LNCAP (cell line): Measurements from ENCODE around the gene BAAT.

ENCODE experiments used
- TF ChIP-seq, protein P1 (sequence below): fragments of 450-650 bp; IDR thresholded peaks from 2 replicates; pipeline ENCODE4 v1.5.1; 2017; ENCODE audit warnings: mild to moderate bottlenecking

BAAT gene

DNA sequence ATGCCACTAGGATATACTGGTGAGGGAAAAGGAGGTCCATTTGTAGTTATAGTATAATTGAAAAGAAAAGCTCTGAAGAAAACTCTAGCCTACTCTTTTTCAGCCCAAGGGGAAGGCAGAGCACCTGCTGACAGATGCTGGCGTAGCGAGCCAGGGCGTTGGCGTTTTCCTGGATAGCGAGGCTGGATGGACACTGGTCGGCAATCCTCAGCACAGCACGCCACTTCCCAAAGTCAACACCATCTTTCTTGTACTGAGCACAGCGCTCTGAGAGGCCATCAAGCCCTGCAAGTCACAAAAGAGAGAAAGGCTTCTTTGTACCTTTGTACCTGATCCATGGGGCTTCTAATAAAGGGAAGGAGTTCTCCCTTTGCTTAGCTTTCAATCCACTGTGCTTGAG is 42.6 kb upstream of the BAAT start:
- TF ChIP-seq, protein P1, sequence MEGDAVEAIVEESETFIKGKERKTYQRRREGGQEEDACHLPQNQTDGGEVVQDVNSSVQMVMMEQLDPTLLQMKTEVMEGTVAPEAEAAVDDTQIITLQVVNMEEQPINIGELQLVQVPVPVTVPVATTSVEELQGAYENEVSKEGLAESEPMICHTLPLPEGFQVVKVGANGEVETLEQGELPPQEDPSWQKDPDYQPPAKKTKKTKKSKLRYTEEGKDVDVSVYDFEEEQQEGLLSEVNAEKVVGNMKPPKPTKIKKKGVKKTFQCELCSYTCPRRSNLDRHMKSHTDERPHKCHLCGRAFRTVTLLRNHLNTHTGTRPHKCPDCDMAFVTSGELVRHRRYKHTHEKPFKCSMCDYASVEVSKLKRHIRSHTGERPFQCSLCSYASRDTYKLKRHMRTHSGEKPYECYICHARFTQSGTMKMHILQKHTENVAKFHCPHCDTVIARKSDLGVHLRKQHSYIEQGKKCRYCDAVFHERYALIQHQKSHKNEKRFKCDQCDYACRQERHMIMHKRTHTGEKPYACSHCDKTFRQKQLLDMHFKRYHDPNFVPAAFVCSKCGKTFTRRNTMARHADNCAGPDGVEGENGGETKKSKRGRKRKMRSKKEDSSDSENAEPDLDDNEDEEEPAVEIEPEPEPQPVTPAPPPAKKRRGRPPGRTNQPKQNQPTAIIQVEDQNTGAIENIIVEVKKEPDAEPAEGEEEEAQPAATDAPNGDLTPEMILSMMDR = no peak

DNA sequence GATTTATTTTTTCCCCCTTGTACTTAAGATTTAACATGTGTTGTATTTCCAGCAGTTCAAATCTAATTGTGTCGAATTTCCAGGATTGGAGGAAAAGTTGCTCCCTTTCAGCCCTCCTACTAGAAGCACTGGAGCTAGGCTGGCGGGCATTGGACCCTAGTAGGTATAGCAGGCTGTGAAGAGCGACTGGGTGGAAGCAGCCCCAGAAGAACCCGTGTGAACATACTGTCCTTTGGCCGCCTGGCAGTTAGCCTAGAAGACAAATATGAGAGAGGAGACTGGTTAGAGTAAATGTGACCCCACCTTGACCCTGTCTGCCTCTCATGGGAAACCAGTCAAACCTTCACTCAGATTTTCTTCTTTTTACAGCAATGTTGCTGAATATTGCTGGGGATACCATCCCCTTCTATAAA is 36.9 kb upstream of the BAAT start:
- TF ChIP-seq, protein P1 = no peak

DNA sequence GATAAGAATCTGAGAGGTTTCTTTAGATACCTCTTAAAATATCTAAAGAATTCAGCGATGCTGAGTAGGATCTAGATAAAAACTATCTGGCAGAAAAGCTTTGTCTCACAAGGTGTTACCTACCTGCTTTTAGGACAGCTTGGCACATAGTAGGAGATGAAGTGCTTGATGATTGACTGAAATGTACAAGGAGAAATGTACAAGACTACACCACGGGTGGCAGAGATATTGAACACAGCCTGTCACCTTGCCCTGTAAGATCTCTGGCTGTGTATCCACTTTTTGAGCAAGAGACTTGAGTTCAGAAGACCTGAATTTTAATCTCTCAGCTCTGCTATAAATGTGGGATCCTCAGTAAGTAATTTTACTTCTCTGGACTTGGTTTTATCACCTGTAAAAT is 35.1 kb upstream of the BAAT start:
- TF ChIP-seq, protein P1 = no peak

DNA sequence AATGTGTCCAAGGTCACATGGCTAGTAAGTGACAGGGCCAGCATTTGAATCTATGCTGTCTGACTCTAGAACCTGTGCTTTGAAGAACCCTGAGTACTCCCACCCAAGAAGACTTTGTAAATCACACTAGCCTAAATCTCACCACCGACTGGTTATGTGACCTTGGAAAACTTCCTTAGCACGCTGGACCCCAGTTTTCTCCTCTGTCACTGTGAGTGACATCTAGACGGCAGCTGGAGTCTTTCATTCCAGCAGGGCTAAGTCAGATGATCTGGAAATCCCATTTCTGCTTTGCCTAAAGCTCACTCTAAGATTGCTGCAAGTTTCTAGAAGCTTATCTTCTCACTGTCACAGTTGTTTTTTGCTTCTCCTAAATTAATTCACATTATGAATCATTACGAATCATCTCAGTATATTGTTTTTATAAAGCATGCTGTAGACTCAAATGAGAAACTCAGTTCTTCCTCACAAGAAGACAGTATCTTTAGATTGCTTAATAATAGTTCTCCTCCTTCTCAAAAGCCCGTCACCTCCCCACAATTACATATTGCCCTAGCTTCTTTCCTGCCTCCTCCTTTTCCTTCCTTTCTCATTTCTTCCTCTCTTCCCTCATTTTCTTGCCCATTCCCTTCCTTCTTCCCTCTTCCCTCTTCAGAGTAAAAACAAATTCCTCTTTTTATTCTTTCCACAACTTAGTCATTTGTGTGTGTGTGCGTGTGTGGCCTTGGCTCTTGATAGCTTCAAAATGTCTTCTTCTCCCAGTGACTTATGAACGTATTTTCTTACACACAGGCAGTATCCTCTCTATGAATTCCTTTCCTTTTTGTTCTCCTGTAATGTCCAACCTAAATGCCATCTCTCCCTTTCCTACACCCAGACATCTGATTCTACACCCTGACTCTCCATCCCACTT is 34.0 kb upstream of the BAAT start:
- TF ChIP-seq, protein P1 = no peak

DNA sequence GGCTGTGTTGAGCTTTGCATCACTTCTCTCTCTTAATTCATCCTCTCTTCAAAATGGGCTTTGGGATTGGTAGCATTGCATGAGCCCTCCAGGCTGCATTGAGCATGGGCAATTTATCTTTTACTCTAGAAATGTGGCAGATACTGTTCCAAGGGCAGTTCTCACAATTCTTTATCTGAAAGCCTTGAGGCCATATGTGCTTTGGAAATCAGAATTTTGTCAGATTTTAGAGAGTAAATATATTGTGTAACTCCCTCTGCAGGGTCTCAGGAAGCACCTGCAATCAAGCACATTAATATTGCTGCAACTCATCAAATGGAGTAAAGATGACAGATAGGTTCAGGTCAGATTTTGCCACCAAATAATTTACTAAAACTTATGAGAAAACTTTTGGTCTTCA is 33.2 kb upstream of the BAAT start:
- TF ChIP-seq, protein P1 = no peak

DNA sequence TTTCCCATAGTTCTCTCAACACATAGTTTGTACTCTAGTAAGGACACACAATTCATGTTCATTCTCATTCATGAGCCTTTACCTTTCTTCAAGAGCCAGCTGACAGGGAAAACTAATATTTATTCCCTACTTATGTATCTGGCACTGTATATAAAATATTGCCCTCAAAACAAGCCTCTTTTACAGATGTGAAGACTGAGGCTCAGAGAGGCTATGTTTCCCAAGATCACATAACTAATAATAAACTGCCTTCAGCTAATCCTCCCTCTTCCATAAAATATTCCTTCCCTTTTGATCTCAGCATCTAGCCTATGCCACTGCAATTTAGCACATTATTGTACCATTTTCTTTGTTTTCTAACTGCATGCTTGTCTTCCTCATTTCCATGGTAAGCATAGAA is 32.6 kb upstream of the BAAT start:
- TF ChIP-seq, protein P1 = no peak

DNA sequence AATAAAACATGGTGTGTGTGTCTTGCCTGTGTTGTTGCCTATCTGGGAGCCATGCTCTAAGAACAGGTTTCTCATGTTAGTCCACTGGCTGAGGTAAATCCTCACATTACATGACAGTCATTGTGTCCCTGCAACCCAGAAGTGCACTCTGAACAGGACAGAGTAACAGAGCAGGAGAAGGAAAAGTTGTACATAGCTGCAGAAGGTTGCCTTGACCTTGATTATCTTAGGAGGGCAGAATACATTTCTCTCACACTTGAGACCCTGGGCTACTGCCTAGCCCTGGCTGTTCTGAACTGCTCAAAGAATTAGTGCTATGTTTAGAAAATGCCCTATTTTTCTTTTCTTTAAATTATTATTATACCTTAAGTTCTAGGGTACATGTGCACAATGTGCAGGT is 30.8 kb upstream of the BAAT start:
- TF ChIP-seq, protein P1 = no peak
